OCI-LY3 (cell line): Measurements from ENCODE around the gene TSPAN5.

Experiments
- H2AFZ ChIP-seq: fragments of 200-600, 300-600 bp; shearing (Covaris generic); 2 replicates; pipeline ENCODE4 v1.6.0; 2014; ENCODE audit warnings: antibody characterized with exemption, low read depth, low read length
- H3K27ac ChIP-seq: fragments of 200-600, 300-600 bp; sonication (generic); 2 replicates; pipeline ENCODE4 v1.5.1; 2014; ENCODE audit warnings: mild to moderate bottlenecking, low read length, moderate library complexity, mixed read lengths
- H3K27me3 ChIP-seq: fragments of 200-600, 300-600 bp; sonication (generic); 2 replicates; pipeline ENCODE4 v1.6.1; 2014; ENCODE audit warnings: low read depth, low read length, mixed read lengths
- H3K36me3 ChIP-seq: fragments of 200-600, 300-600 bp; sonication (generic); replicated peaks from 2 replicates; pipeline ENCODE3; 2014; ENCODE audit warnings: low read depth, low read length, mixed read lengths
- H3K4me1 ChIP-seq: fragments of 300-600, 200-600 bp; sonication (generic); 2 replicates; pipeline ENCODE4 v1.6.1; 2014; ENCODE audit warnings: low read length, mixed read lengths
- H3K4me2 ChIP-seq: fragments of 200-600, 300-600 bp; sonication (generic); 2 replicates; pipeline ENCODE4 v1.6.1; 2014; ENCODE audit warnings: low read length, mixed read lengths
- H3K4me3 ChIP-seq: fragments of 300-600, 200-600 bp; sonication (generic); 2 replicates; pipeline ENCODE4 v1.5.1; 2014; ENCODE audit warnings: antibody characterized with exemption, mild to moderate bottlenecking, low read length, moderate library complexity
- H3K79me2 ChIP-seq: fragments of 300-600, 200-600 bp; shearing (Covaris generic); 2 replicates; pipeline ENCODE4 v1.6.1; 2014; ENCODE audit warnings: mild to moderate bottlenecking, low read length, mixed read lengths
- H3K9ac ChIP-seq: fragments of 300-600, 200-600 bp; shearing (Covaris generic); 2 replicates; pipeline ENCODE4 v1.6.0; 2014; ENCODE audit warnings: mild to moderate bottlenecking, low read length, moderate library complexity
- H3K9me3 ChIP-seq: fragments of 200-600, 300-600 bp; shearing (Covaris generic); 2 replicates; pipeline ENCODE4 v1.6.1; 2014; ENCODE audit warnings: low read length, mixed read lengths; ENCODE audit not compliant: insufficient read depth
- H4K20me1 ChIP-seq: fragments of 200-600, 300-600 bp; sonication (generic); 2 replicates; pipeline ENCODE4 v1.6.1; 2016; ENCODE audit warnings: low read length, mixed read lengths; ENCODE audit not compliant: insufficient read depth
- EZH2phosphoT487 ChIP-seq: fragments of 200-600 bp; shearing (Covaris generic); IDR thresholded peaks from 2 replicates; pipeline ENCODE4 v1.6.1; 2018; ENCODE audit warnings: antibody characterized with exemption, mixed run types, low read depth
- TF ChIP-seq, protein P1 (sequence below): fragments of 200-600, 300-600 bp; sonication (generic); IDR thresholded peaks from 2 replicates; pipeline ENCODE4 v1.5.1; 2014; ENCODE audit warnings: antibody characterized with exemption, low read length, low read depth

TSPAN5 gene

DNA sequence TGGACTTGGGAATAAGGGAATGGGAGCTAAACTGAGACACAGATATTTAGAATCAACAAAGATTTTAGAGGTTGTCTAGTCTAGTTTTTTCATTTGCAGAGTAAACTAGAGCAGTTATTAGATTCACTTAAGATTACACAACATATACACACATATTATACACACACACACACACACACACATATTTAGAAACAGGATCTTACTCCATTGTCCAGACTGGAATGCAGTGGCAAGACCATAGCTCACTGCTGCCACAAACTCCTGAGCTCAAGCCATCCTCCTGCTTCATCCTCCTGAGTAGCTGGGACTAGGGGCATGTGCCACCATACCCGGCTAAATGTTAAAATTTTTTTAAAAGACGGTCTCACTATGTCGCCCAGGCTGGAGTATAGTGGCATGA lies 127.8 kb downstream of the TSPAN5 start:
- Histone ChIP-seq H3K79me2 (peaks cover 13% of the 10 kb centered on the region), H4K20me1 (peaks cover 8% of the 10 kb centered on the region; the same call in 1 of the 2 replicates), H3K4me2 (no peak overlapping the region), H2AFZ (no peak overlapping the region), H3K9ac (no peak overlapping the region), H3K4me1 (peaks cover 6% of the 10 kb centered on the region), H3K27ac (no peak overlapping the region), H3K9me3 (no peaks in the 10 kb centered on the region), H3K36me3 (no peaks in the 10 kb centered on the region), H3K4me3 (no peak overlapping the region), H3K27me3 (no peaks in the 10 kb centered on the region)
- TF ChIP-seq, protein P1, sequence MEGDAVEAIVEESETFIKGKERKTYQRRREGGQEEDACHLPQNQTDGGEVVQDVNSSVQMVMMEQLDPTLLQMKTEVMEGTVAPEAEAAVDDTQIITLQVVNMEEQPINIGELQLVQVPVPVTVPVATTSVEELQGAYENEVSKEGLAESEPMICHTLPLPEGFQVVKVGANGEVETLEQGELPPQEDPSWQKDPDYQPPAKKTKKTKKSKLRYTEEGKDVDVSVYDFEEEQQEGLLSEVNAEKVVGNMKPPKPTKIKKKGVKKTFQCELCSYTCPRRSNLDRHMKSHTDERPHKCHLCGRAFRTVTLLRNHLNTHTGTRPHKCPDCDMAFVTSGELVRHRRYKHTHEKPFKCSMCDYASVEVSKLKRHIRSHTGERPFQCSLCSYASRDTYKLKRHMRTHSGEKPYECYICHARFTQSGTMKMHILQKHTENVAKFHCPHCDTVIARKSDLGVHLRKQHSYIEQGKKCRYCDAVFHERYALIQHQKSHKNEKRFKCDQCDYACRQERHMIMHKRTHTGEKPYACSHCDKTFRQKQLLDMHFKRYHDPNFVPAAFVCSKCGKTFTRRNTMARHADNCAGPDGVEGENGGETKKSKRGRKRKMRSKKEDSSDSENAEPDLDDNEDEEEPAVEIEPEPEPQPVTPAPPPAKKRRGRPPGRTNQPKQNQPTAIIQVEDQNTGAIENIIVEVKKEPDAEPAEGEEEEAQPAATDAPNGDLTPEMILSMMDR = no peak
- TF ChIP-seq EZH2phosphoT487 = no peak

DNA sequence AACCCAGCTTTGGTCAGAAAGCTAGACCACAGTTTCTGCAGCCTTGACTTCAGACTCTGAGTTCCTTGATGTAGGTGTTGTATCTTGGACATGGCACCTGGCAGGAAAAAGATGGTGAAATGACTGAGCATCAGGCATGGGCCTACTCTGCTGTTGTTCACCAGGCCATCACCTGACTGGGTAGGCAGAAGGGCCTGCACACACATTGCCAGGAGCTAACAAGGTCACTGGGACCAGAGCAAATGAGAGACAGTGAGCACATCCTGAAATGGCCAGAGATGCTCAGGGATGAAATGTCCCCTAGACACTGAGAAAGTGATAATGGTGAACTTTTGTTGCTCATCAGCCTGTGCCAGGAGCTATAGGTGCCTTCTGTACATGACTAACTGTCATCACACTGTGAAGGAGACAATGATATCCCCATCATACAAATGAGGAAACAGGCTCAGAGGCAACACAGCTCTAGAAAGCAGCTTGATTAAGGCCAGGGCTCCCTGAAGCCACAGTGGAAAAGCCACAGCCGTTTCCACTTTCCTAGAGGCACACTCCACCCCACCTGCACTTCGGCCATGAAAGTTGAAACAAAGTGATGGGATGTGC lies 128.3 kb downstream of the TSPAN5 start:
- Histone ChIP-seq H3K79me2 (peaks cover 13% of the 10 kb centered on the region), H3K27ac (no peak overlapping the region), H3K9ac (no peak overlapping the region), H3K36me3 (no peaks in the 10 kb centered on the region), H3K27me3 (no peaks in the 10 kb centered on the region), H3K4me1 (peaks cover 7% of the 10 kb centered on the region), H4K20me1 (peaks cover 8% of the 10 kb centered on the region; the same call in 1 of the 2 replicates), H3K4me2 (no peak overlapping the region), H3K9me3 (no peaks in the 10 kb centered on the region), H2AFZ (no peak overlapping the region), H3K4me3 (no peak overlapping the region)
- TF ChIP-seq, protein P1 = no peak
- no peak for TF ChIP-seq EZH2phosphoT487

DNA sequence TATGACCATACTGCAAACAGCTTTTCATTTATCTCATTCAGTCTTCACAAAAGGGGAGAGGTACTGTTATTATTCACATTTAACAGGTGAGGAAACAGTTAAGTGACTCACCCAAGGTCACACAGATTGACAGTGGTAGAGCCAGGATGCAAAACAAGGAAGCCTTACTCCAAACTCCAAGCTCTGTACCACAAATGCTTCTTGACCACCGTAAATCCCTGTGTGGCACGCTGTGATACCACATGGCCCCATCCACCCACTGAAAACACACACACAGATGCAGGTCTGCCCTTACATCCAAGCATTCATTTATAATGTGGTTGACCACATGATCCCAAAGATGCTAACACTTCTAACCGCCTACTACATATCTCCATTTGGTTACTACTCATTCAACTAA lies 129.5 kb downstream of the TSPAN5 start:
- H3K36me3 ChIP-seq = no peaks in the 10 kb centered on the region
- H3K9ac ChIP-seq = no peak overlapping the region
- TF ChIP-seq, protein P1 = no peak
- TF ChIP-seq EZH2phosphoT487 = no peak
- no peak overlapping the region for H3K4me2 ChIP-seq
- peaks cover 8% of the 10 kb centered on the region; the same call in 1 of the 2 replicates for H4K20me1 ChIP-seq
- H2AFZ ChIP-seq = no peak overlapping the region
- peaks cover 19% of the 10 kb centered on the region for H3K4me1 ChIP-seq
- H3K79me2 ChIP-seq = peaks cover 18% of the 10 kb centered on the region
- H3K27ac ChIP-seq = no peak overlapping the region
- H3K4me3 ChIP-seq = no peak overlapping the region
- H3K9me3 ChIP-seq = no peaks in the 10 kb centered on the region
- no peaks in the 10 kb centered on the region for H3K27me3 ChIP-seq

DNA sequence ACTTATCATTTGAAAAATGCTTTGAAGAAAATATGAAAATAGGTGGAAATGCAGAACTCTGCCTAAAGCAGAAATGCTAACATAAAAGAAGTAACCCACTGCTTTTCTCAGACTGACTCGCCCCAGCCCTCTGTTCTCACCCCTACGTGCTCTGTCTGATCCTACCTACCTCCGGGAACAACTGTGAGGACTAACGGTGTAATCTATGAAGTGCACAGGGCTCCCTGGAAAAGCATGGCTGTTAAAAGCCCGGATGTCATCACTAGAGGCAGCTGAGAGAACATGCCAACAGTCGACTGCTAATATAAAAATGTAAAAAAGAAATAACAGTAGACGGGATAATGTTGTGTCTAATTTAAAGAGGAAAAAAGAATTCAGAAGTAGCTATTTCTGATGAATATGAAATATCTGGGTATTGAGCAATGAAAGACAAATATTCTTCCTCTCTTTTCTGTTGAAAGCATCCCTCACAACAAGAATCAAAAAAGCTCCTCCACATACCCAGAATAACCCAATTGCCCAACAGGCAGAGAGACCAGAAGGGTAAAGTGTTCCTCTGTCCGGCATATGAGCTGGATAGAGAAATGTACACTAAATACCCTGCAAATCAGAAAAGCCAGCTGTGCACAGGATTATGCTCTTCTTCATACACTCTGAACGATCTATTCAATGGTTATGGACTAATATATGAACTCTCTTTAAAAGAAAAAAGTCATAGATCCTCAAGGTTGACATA lies 130.7 kb downstream of the TSPAN5 start:
- Histone ChIP-seq H3K27me3 (no peaks in the 10 kb centered on the region), H3K4me3 (no peak overlapping the region), H4K20me1 (peaks cover 8% of the 10 kb centered on the region; the same call in 1 of the 2 replicates), H2AFZ (no peak overlapping the region), H3K9me3 (no peaks in the 10 kb centered on the region), H3K79me2 (peaks cover 25% of the 10 kb centered on the region), H3K9ac (no peak overlapping the region), H3K27ac (no peak overlapping the region), H3K4me1 (peaks cover 24% of the 10 kb centered on the region), H3K4me2 (no peak overlapping the region), H3K36me3 (no peaks in the 10 kb centered on the region)
- TF ChIP-seq, protein P1 = no peak
- no peak for TF ChIP-seq EZH2phosphoT487
